Heart left ventricle (tissue), 13 donors: ENCODE results near the gene FXYD7.

Experiments used
- CTCF ChIP-seq, 12 donors: fragments of 200-600 bp; sonication (generic) in 4 of 12; IDR thresholded peaks; one replicate each; pipeline versions ENCODE4 v1.5.0 to v1.8.0; 2018 to 2022; ENCODE audit warnings: antibody characterized with exemption in 12 of 12, mild to moderate bottlenecking in 5 of 12
- POLR2A ChIP-seq, 2 donors: fragments of 450-650 bp; IDR thresholded peaks; one replicate each; pipeline ENCODE4 v1.6.1; 2017; ENCODE audit warnings: antibody characterized with exemption in 2 of 2, mild to moderate bottlenecking in 2 of 2, moderate library complexity in 2 of 2
- donor health status: ischemic (EF 13 %, LVEDD 7.1; RV severe dilation, severe dysfunction).
- donor health status: DM: no; HTN: yes; CAD: no.
- donor health status: DM: no; HTN: no; CAD: no.
- donor health status: ischemic (EF 25% LVEDD 6.9; RV normal size, moderate dysfunction).
- donor health status: ischemic (EF 25% LVEDD 5.7; RV mildly dilated, moderate dysfunction).
- donor health status: ischemic (EF 35%, LVEDD 5.7; RV mildly dilated, moderate dysfunction).
- donor health status: nonischemic (EF 11% LVEDD 7.7; RV severe dilation, severe dysfunction).
- donor health status: DM: yes; HTN: yes; CAD: no.
- donor health status: PGD.
- donor health status: ischemic (EF 29% LVEDD 5.4; RV normal size, mild dysfunction).
- donor health status: nonischemic (EF 23%, LVEDD 6.1; RV moderate dilation, normal function).

DNA sequence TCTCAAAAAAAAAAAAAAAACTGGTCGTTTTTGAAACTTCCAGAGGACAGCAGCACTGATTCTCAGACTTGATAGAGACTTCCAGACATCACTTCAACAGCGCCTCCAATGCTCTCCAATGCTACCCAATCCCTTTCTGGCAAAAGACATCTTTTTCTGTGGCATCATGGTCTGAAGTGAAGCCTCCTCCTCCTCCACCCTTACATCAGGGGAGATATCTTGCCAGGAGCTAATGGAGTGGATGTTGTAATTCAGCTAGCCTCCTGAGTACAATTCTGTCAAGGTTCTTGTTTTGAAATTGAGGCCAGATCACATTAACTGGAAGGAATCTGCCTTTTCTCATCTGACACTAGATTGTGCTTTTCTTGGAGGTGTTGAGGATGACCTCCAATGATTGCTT is 35.6 kb downstream of the FXYD7 start:
- TF ChIP-seq CTCF (IDR thresholded peaks at IDR 0.05), result no peak
- TF ChIP-seq POLR2A (IDR thresholded peaks at IDR 0.05), result no peak
